ENCODE results near the gene SMARCC2. TPM values are rescaled to one million over a fixed set of nuclear protein-coding genes. Genes with fewer than 3 reads are reported as not detected.
A peak's percentile ranks its signal among the peaks of the same experiment; 100 is the strongest.

The SMARCC2 gene
- total RNA-seq, 2 donors from 2014 or later, result 127 to 129 TPM

DNA sequence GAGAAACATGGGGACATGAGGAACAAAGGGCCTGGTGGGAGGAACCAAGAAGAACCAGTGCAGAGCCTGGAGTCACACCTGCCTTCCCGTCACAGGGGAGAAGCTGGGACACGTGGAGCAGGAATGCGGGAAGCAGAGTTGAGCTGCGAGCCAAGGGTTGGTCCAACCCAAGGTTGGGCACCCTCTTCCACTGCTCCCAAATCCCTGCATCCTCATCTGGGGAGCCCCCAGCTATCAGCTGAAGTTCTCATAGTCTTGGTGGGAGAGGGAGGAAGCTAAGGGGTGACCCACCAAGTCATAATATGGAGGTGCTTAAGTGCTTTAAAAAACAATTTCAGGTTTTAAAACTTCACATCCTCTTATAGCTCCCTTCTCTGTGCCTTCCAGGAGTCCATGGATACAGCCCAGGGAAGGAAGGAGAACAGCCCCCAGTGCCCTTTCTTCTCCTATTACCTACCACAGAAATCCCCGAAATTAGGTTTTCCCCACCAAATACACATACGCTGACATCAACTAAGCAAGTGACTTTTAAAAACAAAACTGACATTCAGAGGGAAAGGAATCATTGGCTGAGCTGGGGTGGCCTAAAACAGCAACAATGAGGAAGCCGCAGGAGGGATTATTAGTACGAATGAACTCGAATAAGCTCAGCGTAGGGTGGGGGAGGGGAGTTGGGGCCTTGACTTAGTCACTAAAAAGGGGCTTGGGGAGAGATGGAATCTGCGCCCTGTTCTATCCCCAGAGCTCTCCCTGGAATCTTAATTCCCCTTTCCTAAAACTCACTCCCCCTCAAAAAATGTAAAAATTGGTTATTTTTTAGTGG is 26.6 kb downstream of the SMARCC2 start:
- H3K27me3 Mint-ChIP-seq (ENCODE audit: insufficient read depth), result no peaks in the 10 kb centered on the region
- peak; percentile 79 for DNase-seq
- H3K4me3 Mint-ChIP-seq, result no peak overlapping the region
- peak overlapping the region; percentile 99 for H3K27ac Mint-ChIP-seq
- H3K9me3 Mint-ChIP-seq, result no peaks in the 10 kb centered on the region
- peaks cover 41% of the 10 kb centered on the region for H3K4me1 Mint-ChIP-seq
- Histone ChIP-seq H3K9ac (ENCODE audit: extremely low read depth, low read length, poor library complexity, severe bottlenecking) (no peak overlapping the region), H3K27me3 (ENCODE audit: control insufficient read depth, insufficient read depth, low read length, poor library complexity, severe bottlenecking) (no peaks in the 10 kb centered on the region), H3K4me3 (ENCODE audit: low read length) (no peak overlapping the region), H3K4me1 (ENCODE audit: control insufficient read depth, insufficient read depth, low read length) (peaks cover 8% of the 10 kb centered on the region), H3K9me3 (ENCODE audit: control insufficient read depth, low read length) (no peaks in the 10 kb centered on the region), H3K27ac (ENCODE audit: low read depth, low read length) (peak overlapping the region; percentile 50), H3K36me3 (ENCODE audit: control insufficient read depth, insufficient read depth, low read length) (peaks cover 81% of the 10 kb centered on the region)
- peaks cover 68% of the 10 kb centered on the region for H3K36me3 Mint-ChIP-seq (ENCODE audit: low read depth)
- 84 to 100% methylated on average over 1 to 10 of the region's 11 CpGs for WGBS, 2 experiments (ENCODE audit: insufficient coverage in 1 of 2, insufficient read length in 1 of 2)
- TF ChIP-seq, protein P1, sequence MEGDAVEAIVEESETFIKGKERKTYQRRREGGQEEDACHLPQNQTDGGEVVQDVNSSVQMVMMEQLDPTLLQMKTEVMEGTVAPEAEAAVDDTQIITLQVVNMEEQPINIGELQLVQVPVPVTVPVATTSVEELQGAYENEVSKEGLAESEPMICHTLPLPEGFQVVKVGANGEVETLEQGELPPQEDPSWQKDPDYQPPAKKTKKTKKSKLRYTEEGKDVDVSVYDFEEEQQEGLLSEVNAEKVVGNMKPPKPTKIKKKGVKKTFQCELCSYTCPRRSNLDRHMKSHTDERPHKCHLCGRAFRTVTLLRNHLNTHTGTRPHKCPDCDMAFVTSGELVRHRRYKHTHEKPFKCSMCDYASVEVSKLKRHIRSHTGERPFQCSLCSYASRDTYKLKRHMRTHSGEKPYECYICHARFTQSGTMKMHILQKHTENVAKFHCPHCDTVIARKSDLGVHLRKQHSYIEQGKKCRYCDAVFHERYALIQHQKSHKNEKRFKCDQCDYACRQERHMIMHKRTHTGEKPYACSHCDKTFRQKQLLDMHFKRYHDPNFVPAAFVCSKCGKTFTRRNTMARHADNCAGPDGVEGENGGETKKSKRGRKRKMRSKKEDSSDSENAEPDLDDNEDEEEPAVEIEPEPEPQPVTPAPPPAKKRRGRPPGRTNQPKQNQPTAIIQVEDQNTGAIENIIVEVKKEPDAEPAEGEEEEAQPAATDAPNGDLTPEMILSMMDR (conservative IDR thresholded peaks at IDR 0.05), result no peak

DNA sequence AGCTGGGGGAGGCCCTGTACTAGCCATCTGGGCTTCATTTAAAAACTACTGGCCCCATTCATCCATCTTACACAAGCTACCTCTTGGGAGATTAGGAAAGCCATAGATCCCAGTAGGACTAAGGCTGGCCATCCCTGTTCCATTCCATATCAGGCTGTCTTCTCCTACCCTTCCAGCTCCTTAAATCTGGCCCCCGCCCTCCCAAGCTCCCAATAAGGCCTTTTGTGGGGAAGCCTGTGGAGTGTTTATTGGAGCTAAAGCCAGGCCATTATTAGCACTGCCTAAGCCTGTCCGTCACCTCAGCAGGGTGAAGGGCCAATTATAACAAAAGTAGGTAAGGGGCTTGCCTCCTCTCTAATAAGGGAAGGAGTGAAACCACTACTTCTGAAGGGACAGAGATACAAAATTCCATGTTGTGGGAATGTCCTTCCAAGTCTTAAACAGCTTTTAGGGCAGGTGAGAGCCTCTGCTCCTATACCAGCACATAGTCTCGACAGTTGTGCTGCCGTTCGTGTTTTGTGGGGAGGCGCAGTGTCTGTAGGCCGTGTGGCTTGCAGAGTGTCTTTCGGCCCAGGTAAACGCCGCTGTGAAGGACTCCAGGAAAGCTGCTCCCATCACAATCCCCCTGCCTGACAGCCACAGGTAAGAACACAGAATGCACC is 27.5 kb downstream of the SMARCC2 start:
- Mint-ChIP-seq H3K36me3 (ENCODE audit: low read depth) (peaks cover 61% of the 10 kb centered on the region), H3K4me1 (peaks cover 47% of the 10 kb centered on the region), H3K27me3 (ENCODE audit: insufficient read depth) (no peaks in the 10 kb centered on the region), H3K4me3 (peak overlapping the region; percentile 96), H3K27ac (peak overlapping the region; percentile 99), H3K9me3 (no peaks in the 10 kb centered on the region)
- Histone ChIP-seq H3K9ac (ENCODE audit: extremely low read depth, low read length, poor library complexity, severe bottlenecking) (peak overlapping the region; percentile 97), H3K9me3 (ENCODE audit: control insufficient read depth, low read length) (no peaks in the 10 kb centered on the region), H3K4me3 (ENCODE audit: low read length) (peak overlapping the region; percentile 97), H3K4me1 (ENCODE audit: control insufficient read depth, insufficient read depth, low read length) (peaks cover 8% of the 10 kb centered on the region), H3K27ac (ENCODE audit: low read depth, low read length) (peak overlapping the region; percentile 6), H3K27me3 (ENCODE audit: control insufficient read depth, insufficient read depth, low read length, poor library complexity, severe bottlenecking) (no peaks in the 10 kb centered on the region), H3K36me3 (ENCODE audit: control insufficient read depth, insufficient read depth, low read length) (peaks cover 73% of the 10 kb centered on the region)
- 88 to 94% methylated on average over 3 to 10 of the region's 10 CpGs for WGBS, 2 experiments (ENCODE audit: insufficient coverage in 1 of 2, insufficient read length in 1 of 2)
- TF ChIP-seq, protein P1 (conservative IDR thresholded peaks at IDR 0.05), result no peak
- DNase-seq, result peak; percentile 66

DNA sequence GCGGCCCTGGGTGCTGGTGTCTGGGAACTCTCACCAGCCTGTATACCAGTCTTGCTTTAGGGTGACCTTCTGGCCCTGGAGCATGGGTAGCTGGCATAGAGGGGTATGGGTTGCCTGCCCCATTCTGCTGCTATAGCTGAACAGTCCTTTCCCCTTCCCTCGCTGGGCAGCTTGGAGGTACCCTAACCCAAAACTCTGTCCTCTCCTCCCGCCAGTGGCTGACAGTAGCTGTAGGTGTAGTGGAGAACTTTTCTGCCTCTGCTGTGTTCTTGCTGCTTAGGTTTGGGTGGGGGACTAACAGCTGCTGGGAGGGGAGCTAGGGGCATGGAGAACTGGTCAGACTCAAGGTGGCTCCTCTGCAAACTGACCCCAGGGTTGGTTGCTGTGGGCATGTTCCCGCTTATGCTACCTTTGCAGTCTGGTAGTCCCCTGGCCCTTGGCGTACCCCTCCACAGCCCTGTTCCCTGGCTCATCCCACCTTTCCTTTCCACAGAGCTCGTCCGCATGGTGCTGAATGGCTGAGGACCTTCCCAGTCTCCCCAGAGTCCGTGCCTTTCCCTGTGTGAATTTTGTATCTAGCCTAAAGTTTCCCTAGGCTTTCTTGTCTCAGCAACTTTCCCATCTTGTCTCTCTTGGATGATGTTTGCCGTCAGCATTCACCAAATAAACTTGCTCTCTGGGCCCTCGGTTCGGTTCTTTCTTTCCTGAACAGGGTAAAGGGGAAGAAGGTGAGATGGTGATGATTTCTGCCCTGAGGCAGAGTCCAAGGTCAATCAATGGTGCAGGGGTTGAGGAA is 28.2 kb downstream of the SMARCC2 start:
- Histone ChIP-seq H3K27me3 (ENCODE audit: control insufficient read depth, insufficient read depth, low read length, poor library complexity, severe bottlenecking) (no peaks in the 10 kb centered on the region), H3K9me3 (ENCODE audit: control insufficient read depth, low read length) (no peaks in the 10 kb centered on the region), H3K4me3 (ENCODE audit: low read length) (peak overlapping the region; percentile 97), H3K4me1 (ENCODE audit: control insufficient read depth, insufficient read depth, low read length) (peaks cover 8% of the 10 kb centered on the region), H3K27ac (ENCODE audit: low read depth, low read length) (peak overlapping the region; percentile 21), H3K36me3 (ENCODE audit: control insufficient read depth, insufficient read depth, low read length) (peaks cover 71% of the 10 kb centered on the region), H3K9ac (ENCODE audit: extremely low read depth, low read length, poor library complexity, severe bottlenecking) (peak overlapping the region; percentile 97)
- TF ChIP-seq, protein P1 (conservative IDR thresholded peaks at IDR 0.05), result no peak
- peaks cover 47% of the 10 kb centered on the region for H3K4me1 Mint-ChIP-seq
- H3K27ac Mint-ChIP-seq, result peak overlapping the region; percentile 99
- no peaks in the 10 kb centered on the region for H3K27me3 Mint-ChIP-seq (ENCODE audit: insufficient read depth)
- H3K36me3 Mint-ChIP-seq (ENCODE audit: low read depth), result peaks cover 57% of the 10 kb centered on the region
- 92 to 100% methylated on average over 7 to 10 of the region's 11 CpGs for WGBS, 2 experiments (ENCODE audit: insufficient coverage in 1 of 2, insufficient read length in 1 of 2)
- H3K4me3 Mint-ChIP-seq, result peak overlapping the region; percentile 96
- no peak for DNase-seq
- H3K9me3 Mint-ChIP-seq, result no peaks in the 10 kb centered on the region
